ENCODE measurements around the gene HIF3A. TPM values are rescaled to one million over a fixed set of nuclear protein-coding genes. Genes with fewer than 3 reads are reported as not detected.

HIF3A gene
- total and polyA plus RNA-seq, 2 of the 8 experiments (the other 6 are each of a cell fraction or from before 2014, with no cell fraction given) = 38.6 to 38.8 TPM

DNA sequence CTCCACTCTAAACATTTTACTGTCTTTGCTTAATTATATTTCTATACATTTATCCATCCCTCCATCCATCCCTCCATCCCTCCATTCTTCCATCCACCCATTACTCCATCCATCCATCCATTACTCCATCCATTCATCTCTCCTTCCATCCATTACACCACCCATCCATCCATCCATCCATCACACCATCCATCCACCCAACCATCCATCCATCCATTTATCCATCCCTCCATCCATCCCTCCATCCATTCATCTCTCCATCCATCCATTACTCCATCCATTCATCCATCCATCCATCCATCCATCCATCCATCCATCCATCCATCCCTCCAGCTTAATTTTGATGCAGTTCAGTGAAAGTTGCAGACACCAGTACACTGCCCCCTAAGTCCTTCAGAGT is 5.0 kb upstream of the HIF3A start (continued):
- TF ChIP-seq, protein P1, sequence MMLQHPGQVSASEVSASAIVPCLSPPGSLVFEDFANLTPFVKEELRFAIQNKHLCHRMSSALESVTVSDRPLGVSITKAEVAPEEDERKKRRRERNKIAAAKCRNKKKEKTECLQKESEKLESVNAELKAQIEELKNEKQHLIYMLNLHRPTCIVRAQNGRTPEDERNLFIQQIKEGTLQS (IDR thresholded peaks at IDR 0.05; ENCODE audit: insufficient read depth, low read depth, low read length) = no peak
- TF ChIP-seq SIX5 (IDR thresholded peaks at IDR 0.05; ENCODE audit: low read depth, low read length) (no peak), KDM4A (IDR thresholded peaks at IDR 0.05; ENCODE audit: low read depth, low read length, severe bottlenecking) (no peak), BACH1 (IDR thresholded peaks at IDR 0.05; ENCODE audit: low read length) (no peak), NRF1 (IDR thresholded peaks at IDR 0.05; ENCODE audit: low read depth, low read length) (no peak), TCF12 (IDR thresholded peaks at IDR 0.05; ENCODE audit: low read depth, low read length) (no peak), GTF2F1 (IDR thresholded peaks at IDR 0.05; ENCODE audit: borderline replicate concordance, low read depth, low read length) (no peak), JUND (IDR thresholded peaks at IDR 0.05; ENCODE audit: low read length) (no peak)

Data from H1 (cell line).